ENCODE results near the gene SELENOF. TPM values are rescaled to one million over a fixed set of nuclear protein-coding genes. Genes with fewer than 3 reads are reported as not detected.

SELENOF gene
- 100 to 1,000 TPM; 277 to 335 (median 278) TPM for polyA plus RNA-seq (ENCODE audit: insufficient read length in 3 of 3)
- long read RNA-seq, donor 1, transcript SELENOF-201 (5 exons, 1,781 nt) = major isoform, 75 of 92 reads
- long read RNA-seq, donor 1, partial matches to known transcripts = 15 of 92 reads
- long read RNA-seq, donor 1, other reads (novel, unspliced or antisense) = 0 of 92 reads
- long read RNA-seq, donor 2, transcript SELENOF-202 (4 exons, 1,220 nt) = minor isoform, 6 of 105 reads
- long read RNA-seq, donor 2, transcript SELENOF-201 (5 exons, 1,781 nt) = major isoform, 86 of 105 reads
- long read RNA-seq, donor 2, partial matches to known transcripts = 11 of 105 reads
- long read RNA-seq, donor 2, other reads (novel, unspliced or antisense) = 0 of 105 reads
- long read RNA-seq, donor 3, transcript SELENOF-201 (5 exons, 1,781 nt) = major isoform, 186 of 241 reads
- long read RNA-seq, donor 3, transcript SELENOF-202 (4 exons, 1,220 nt) = minor isoform, 16 of 241 reads
- long read RNA-seq, donor 3, partial matches to known transcripts = 38 of 241 reads
- long read RNA-seq, donor 3, other reads (novel, unspliced or antisense) = 0 of 241 reads
- long read RNA-seq, donor 4, transcript SELENOF-201 (5 exons, 1,781 nt) = major isoform, 95 of 116 reads
- long read RNA-seq, donor 4, partial matches to known transcripts = 19 of 116 reads
- long read RNA-seq, donor 4, other reads (novel, unspliced or antisense) = 0 of 116 reads
- long read RNA-seq, donor 5 = 0 reads
- long read RNA-seq, donor 6, transcript SELENOF-201 (5 exons, 1,781 nt) = major isoform, 95 of 134 reads
- long read RNA-seq, donor 6, partial matches to known transcripts = 34 of 134 reads
- long read RNA-seq, donor 6, other reads (novel, unspliced or antisense) = 0 of 134 reads
- long read RNA-seq, donor 7, transcript SELENOF-202 (4 exons, 1,220 nt) = minor isoform, 10 of 195 reads
- long read RNA-seq, donor 7, transcript SELENOF-201 (5 exons, 1,781 nt) = major isoform, 163 of 195 reads
- long read RNA-seq, donor 7, partial matches to known transcripts = 20 of 195 reads
- long read RNA-seq, donor 7, other reads (novel, unspliced or antisense) = 0 of 195 reads
- long read RNA-seq, donor 8, transcript SELENOF-202 (4 exons, 1,220 nt) = minor isoform, 10 of 279 reads
- long read RNA-seq, donor 8, transcript SELENOF-201 (5 exons, 1,781 nt) = major isoform, 204 of 279 reads
- long read RNA-seq, donor 8, partial matches to known transcripts = 64 of 279 reads
- long read RNA-seq, donor 8, other reads (novel, unspliced or antisense) = 0 of 279 reads
- long read RNA-seq, donor 9, transcript SELENOF-201 (5 exons, 1,781 nt) = major isoform, 131 of 158 reads
- long read RNA-seq, donor 9, partial matches to known transcripts = 23 of 158 reads
- long read RNA-seq, donor 9, other reads (novel, unspliced or antisense) = 0 of 158 reads
- long read RNA-seq, donor 10, transcript SELENOF-201 (5 exons, 1,781 nt) = major isoform, 128 of 180 reads
- long read RNA-seq, donor 10, transcript SELENOF-202 (4 exons, 1,220 nt) = minor isoform, 6 of 180 reads
- long read RNA-seq, donor 10, partial matches to known transcripts = 44 of 180 reads
- long read RNA-seq, donor 10, other reads (novel, unspliced or antisense) = 0 of 180 reads
- long read RNA-seq, donor 11, transcript SELENOF-202 (4 exons, 1,220 nt) = minor isoform, 6 of 130 reads
- long read RNA-seq, donor 11, transcript SELENOF-201 (5 exons, 1,781 nt) = major isoform, 110 of 130 reads
- long read RNA-seq, donor 11, partial matches to known transcripts = 12 of 130 reads
- long read RNA-seq, donor 11, other reads (novel, unspliced or antisense) = 0 of 130 reads
- long read RNA-seq, donor 12, transcript SELENOF-201 (5 exons, 1,781 nt) = major isoform, 39 of 39 reads
- long read RNA-seq, donor 12, partial matches to known transcripts = 0 of 39 reads
- long read RNA-seq, donor 12, other reads (novel, unspliced or antisense) = 0 of 39 reads
- long read RNA-seq, donor 13, transcript SELENOF-202 (4 exons, 1,220 nt) = minor isoform, 11 of 257 reads
- long read RNA-seq, donor 13, transcript SELENOF-201 (5 exons, 1,781 nt) = major isoform, 196 of 257 reads
- long read RNA-seq, donor 13, partial matches to known transcripts = 44 of 257 reads
- long read RNA-seq, donor 13, other reads (novel, unspliced or antisense) = 0 of 257 reads
- long read RNA-seq, donor 14, transcript SELENOF-202 (4 exons, 1,220 nt) = minor isoform, 5 of 170 reads
- long read RNA-seq, donor 14, transcript SELENOF-201 (5 exons, 1,781 nt) = major isoform, 140 of 170 reads
- long read RNA-seq, donor 14, partial matches to known transcripts = 20 of 170 reads
- long read RNA-seq, donor 14, other reads (novel, unspliced or antisense) = 5 of 170 reads
- long read RNA-seq, donor 15, transcript SELENOF-201 (5 exons, 1,781 nt) = major isoform, 61 of 71 reads
- long read RNA-seq, donor 15, partial matches to known transcripts = 6 of 71 reads
- long read RNA-seq, donor 15, other reads (novel, unspliced or antisense) = 0 of 71 reads
- long read RNA-seq, donor 16, transcript SELENOF-202 (4 exons, 1,220 nt) = minor isoform, 13 of 367 reads
- long read RNA-seq, donor 16, transcript SELENOF-201 (5 exons, 1,781 nt) = major isoform, 296 of 367 reads
- long read RNA-seq, donor 16, partial matches to known transcripts = 52 of 367 reads
- long read RNA-seq, donor 16, other reads (novel, unspliced or antisense) = 0 of 367 reads

DNA sequence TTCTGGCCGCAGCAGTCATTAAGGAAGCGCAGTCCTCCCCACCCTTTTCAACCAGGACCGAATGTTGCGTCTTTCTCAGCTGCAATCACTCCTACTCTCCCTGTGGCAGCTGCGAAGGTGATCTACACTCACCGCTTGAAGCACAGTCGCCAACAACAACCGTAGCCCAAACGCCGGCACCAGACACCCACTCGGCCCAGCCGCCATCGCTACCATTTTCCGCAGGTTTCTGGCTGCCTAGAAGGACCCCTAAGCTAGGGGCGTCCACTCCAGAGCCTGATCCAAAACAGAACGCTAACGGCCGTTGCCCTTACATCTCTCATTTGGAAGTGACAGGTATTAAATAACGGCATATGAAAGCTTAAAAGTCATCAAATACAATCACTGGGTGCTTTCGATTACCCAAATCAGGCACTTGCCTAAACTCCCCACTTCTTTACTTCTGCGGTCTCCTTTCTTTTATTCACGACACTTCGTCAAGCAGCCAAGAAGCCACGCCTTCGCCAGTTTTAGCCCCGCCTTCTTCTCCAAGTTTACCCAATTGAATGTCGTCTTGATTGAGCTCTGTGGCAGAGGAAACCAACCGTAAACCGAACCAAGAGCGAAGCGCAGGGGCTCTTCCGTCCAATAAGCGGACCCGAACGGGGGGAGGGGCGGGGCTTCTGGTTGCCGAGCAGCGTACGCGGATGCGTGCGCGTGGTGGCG lies at the start of gene SELENOF:
Gene SELENOF, minus strand, starts transcription at position 231 of the 705 bp plus-strand sequence. Its CDS starts 15 bp downstream, at position 216.
- DNase-seq (ENCODE audit: extremely low read depth in 1 of 11, low read depth in 9 of 11, low spot score in 4 of 11) = peak; percentile 99 to 100 (median 100)

DNA sequence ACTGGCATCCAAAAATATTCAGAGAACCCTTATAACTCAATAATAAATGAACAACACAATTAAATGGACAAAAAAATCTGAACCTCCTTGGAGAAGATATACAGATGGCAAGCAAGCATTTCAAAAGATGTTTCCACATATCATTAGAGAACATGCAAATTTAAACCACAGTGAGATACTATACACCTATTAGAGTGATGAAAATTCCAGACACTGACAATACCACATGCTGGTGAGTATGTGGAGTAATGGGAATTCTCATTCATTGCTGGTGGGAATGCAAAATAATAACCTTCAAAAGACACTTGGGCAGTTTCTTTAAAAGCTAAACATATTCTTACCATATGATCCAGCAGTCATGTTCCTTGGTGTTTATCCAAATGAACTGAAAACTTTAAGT lies 46.6 kb upstream of the SELENOF start:
- no peak for DNase-seq (ENCODE audit: extremely low read depth in 1 of 11, low read depth in 9 of 11, low spot score in 4 of 11)

GRCh38 chr1:86957221-86957620 lies 43.3 kb upstream of the SELENOF start:
- DNase-seq (ENCODE audit: extremely low read depth in 1 of 11, low read depth in 9 of 11, low spot score in 4 of 11) = no peak

GRCh38 chr1:86956221-86956620 lies 42.3 kb upstream of the SELENOF start:
- DNase-seq (ENCODE audit: extremely low read depth in 1 of 11, low read depth in 9 of 11, low spot score in 4 of 11) = no peak

DNA sequence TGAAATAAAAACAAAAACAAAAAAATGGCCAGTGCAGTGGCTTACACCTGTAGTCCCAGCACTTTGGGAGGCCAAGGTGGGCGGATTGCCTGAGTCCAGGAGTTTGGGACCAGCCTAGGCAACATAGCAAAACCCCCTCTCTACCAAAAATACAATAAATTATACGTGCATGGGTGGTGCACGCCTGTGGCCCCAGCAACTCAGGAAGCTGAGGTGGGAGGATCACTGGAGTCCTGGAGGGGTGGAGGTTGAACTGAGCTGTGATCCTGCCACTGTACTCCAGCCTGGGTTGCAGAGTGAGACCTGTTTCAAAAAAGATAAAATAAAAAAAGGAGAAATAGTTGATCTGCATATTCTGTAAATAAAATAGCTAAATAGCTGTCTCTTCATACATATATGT lies 41.8 kb upstream of the SELENOF start:
- no peak for DNase-seq (ENCODE audit: extremely low read depth in 1 of 11, low read depth in 9 of 11, low spot score in 4 of 11)

GRCh38 chr1:86953167-86953566 lies 39.2 kb upstream of the SELENOF start:
- no peak for DNase-seq (ENCODE audit: extremely low read depth in 1 of 11, low read depth in 9 of 11, low spot score in 4 of 11)

GRCh38 chr1:86951430-86951829 lies 37.5 kb upstream of the SELENOF start:
- DNase-seq (ENCODE audit: extremely low read depth in 1 of 11, low read depth in 9 of 11, low spot score in 4 of 11) = no peak

- DNase-seq (ENCODE audit: extremely low read depth in 1 of 11, low read depth in 9 of 11, low spot score in 4 of 11) = peak in 2 of 11 donors; percentile 4 to 6
Measured at GRCh38 chr1:86950712-86951419, 36.9 kb upstream of the SELENOF start.

DNA sequence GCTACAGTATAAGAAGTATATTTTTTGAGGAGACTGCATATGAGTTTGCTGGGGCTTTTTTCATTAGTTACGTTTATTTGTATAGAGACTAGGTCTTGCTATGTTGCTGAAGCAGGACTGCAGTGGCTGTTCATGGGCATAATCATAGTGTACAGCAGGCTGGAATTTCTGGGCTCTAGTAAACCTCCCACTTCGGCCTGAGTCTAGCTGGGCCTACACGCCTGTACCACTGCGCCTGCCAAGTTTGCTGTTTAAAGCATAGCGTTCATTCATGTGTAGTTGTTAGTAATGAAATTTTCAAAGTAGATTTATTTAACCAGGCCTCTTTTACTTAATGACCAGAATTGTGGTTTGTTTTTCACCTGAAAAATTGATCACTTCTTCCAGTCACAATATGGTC lies 34.3 kb upstream of the SELENOF start:
- peak in 2 of 11 donors; percentile 7 to 12 for DNase-seq (ENCODE audit: extremely low read depth in 1 of 11, low read depth in 9 of 11, low spot score in 4 of 11)

- no peak for DNase-seq (ENCODE audit: extremely low read depth in 1 of 11, low read depth in 9 of 11, low spot score in 4 of 11)
Measured at GRCh38 chr1:86942743-86943142, 28.8 kb upstream of the SELENOF start.

- DNase-seq (ENCODE audit: extremely low read depth in 1 of 11, low read depth in 9 of 11, low spot score in 4 of 11) = no peak
Measured at GRCh38 chr1:86942042-86942441, 28.1 kb upstream of the SELENOF start.

GRCh38 chr1:86940599-86940998 lies 26.7 kb upstream of the SELENOF start:
- no peak for DNase-seq (ENCODE audit: extremely low read depth in 1 of 11, low read depth in 9 of 11, low spot score in 4 of 11)

DNA sequence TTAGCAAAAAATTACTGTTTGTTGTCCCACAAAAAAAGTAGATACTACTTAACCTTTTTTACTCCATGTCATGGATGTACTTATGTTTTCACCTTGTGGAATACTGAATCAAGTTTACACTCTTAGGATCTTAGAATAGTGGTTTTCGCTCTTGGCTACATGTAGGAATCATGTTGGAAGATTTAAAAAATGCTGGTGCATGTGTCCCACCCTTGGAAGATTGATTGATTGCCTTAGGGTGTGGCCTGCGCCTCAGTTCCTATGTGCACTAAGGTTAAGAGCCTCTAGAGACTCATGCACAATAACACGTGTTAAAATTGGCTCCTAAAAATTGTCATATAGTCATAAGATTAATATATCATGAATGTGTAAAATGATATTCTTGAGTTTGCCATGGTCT lies 25.5 kb upstream of the SELENOF start:
- DNase-seq (ENCODE audit: extremely low read depth in 1 of 11, low read depth in 9 of 11, low spot score in 4 of 11) = no peak

DNA sequence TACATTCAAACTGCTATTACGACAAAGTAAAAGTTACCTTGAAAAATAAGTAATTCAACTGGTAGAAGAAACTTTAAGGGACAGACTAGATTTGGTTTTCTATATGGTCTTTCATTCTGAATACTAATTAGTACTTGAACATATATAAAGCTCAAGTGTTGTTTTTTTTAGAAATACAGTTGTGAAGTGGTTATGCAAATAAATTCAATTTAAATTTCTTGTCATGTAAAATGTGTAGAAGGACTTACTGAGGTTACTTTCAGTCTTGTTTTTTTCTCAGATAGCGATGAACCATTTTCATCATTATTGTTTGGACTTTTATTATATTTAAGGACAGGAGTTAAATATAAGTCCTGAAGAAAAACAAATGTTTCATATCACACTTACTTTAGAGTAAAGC lies 24.9 kb upstream of the SELENOF start:
- DNase-seq (ENCODE audit: extremely low read depth in 1 of 11, low read depth in 9 of 11, low spot score in 4 of 11) = no peak

DNA sequence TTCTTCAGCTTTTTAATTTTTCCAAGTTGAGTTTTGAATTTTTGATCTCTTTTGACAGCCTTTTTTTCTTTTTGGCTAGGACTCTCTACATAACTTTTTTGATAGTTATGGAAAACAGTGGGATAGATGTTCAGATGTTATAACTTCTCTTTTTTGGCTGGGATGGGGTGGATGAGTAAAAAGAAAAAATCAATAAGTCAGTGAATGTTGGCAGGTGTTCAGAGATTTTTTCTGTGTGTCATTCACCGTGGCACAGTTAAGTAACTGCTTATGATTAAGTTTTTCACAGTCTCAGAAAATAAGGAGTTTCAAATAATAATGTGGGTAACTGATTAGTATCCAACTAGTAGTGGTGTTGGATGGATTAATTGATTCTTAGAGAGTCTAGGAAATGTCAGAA lies 24.5 kb upstream of the SELENOF start:
- no peak for DNase-seq (ENCODE audit: extremely low read depth in 1 of 11, low read depth in 9 of 11, low spot score in 4 of 11)
